GM19193 (cell line): Measurements from ENCODE around the gene TMEM120B.

Experiments used
- POLR2A ChIP-seq: IDR thresholded peaks from 4 replicates; pipeline ENCODE4 v1.6.1; 2011; ENCODE audit not compliant: insufficient read depth, insufficient read length; ENCODE audit errors: extremely low read depth

TMEM120B gene

DNA sequence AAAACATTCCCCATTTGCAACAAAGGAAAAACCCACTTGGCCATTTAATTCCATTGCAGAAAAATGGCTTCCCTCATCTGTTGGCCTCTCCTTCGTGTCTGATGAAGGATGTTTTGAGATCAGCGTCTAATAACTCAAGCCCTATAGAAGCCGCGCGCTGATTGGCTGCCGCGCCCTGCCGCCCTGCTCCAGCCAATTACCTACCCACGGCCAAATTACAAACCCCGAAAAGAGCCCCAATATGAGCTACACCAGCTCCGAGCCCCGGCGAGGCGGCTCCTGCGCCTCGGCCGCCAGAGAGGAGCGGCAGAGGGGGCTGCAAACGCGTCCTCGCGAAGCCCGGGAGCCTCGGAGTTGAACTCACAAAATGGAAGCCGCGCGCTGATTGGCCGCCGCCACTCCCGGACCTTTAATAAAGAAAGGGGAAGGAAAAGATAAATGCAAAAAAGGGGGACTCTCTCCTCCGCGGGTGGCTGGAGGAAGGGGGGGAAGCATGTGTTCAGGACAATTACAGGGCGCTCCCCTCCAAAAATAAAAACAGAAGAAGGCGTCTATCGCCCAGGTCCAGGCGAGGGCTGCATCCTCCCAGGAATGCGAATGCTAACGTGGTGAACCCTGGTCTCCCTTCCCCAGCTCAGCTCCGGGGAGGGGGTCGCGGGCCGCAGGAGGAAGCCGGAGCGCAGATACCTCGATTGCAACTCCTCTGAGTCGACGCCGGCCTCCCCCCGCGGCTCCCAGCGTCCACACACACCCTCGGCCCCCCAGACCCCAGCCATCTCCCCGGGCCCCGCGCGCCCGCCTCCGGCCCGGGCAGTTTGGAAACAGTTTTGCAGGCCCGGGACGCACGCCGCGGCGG lies 90.5 kb downstream of the TMEM120B start:
- TF ChIP-seq POLR2A: peak; percentile 88

GRCh38 chr12:121803861-121804416 lies 91.4 kb downstream of the TMEM120B start, which contains the start of gene SETD1B:
Gene SETD1B, plus strand, starts transcription at chr12:121804009. Its CDS starts 729 bp downstream, at chr12:121804738.
- peak; percentile 41 for TF ChIP-seq POLR2A

GRCh38 chr12:121804417-121805111 lies 92.0 kb downstream of the TMEM120B start:
- peak; percentile 38 for TF ChIP-seq POLR2A

DNA sequence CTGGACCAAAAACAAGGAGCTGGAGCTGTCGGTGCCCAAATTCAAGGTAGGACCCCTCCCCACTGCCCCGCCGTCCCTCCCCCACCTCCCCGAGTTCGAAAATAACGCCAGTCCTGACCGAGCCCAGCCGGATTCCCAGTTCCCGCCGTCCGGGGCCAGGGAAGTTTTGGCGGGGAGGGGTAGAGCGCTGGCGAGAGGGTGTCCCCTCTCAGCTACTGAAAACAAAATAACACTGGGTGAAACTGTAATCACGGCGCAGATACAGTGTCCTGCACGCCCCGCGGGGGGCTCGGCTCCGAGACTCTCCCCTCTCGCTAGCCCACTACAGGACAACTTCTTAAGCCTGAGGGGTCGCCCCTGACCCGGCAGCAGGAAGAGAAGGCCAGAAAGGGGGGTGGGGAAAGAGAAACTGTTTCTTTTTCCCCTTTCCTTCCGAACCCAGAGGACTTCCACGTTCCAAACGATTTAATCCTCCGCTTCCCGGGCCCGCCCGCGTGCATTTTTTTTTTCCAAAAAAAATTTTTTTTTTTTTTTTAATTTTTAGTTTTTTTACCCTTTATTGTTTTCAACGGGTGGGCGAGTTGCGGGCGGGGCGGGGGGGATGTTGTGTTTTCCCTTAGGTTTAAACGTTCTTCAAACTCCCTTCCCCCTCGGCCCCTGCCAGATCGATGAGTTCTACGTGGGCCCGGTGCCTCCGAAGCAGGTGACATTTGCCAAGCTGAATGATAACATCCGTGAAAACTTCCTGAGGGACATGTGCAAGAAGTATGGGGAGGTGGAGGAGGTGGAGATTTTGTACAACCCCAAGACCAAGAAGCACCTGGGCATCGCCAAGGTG lies 92.8 kb downstream of the TMEM120B start:
- no peak for TF ChIP-seq POLR2A

- no peak for TF ChIP-seq POLR2A
Observed at GRCh38 chr12:121806009-121806545, 93.5 kb downstream of the TMEM120B start.

DNA sequence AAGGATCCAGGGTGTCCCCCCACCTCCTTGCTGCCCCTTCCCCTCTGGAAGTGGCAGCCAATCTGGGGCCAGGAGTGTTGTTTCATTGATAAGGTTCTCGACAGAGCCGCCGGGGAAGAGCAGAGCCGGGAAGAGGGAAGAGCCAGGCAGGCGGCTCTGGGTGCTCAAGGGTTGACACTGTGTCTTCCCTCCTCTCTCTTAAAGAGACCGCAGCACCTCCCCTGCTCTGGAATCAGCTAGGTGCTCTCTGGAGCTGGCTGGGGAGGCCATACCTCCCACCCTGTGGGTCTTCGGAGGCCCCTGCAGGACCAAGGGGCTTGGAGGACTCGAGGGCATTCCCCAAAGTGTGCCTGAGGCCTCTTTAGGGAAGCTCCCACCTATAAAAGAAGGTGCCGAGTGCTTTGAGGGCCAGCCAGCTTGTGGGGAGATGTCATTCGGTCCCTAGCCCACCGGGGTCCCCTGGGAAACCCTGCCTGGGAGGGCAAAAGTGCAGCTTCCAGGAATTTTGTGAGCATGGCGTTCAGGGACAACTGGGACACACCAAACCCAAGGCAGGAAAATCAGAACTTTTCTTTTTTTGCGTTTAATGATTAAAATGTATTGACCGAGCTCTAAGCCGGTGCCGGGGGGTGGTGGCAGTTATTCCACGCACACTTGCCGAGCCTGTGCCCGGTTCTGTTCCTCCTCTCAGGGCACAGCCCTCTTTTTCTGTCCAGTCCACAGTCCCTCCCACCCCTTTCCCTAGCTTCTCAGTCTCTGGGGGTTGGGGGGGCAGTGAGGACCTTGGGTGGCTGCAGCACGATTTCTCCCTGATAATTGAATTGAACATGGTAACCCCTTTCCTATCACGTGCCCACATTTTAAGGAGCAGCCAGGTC lies 94.2 kb downstream of the TMEM120B start:
- TF ChIP-seq POLR2A: no peak

DNA sequence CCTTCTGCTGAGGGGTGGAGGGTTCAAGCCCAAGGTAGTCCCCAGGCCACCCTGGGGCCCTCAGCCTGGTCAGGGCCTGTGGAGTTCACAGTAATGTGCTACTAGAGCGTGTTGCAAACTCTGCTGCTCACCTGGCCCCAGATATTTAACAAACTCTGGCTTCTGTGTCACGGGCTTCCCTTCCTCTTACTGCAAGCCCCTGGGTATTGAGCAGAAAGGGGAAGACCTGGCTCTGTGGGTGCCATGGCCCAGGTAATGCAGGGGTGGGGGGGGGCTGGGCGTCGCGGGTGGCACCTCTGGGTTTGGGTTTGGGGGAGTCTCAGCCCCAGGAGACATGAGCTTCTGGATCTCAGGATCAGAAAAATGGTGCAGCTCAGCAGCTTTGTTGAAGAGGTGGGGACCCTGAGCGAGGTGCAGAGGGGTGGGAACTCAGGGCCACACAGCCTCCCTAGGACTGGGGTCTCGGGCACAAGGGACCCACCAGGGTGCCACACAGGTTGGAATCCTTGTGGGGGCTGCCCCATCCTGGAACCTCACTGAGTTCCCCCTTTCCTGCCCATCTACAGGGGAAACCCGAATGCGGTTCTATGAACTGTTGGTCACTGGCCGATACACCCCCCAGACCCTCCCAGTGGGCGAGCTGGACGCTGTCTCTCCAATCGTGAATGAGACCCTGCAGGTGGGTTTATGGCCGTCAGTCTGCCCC lies 95.2 kb downstream of the TMEM120B start:
- TF ChIP-seq POLR2A: no peak

GRCh38 chr12:121808623-121809022 lies 96.1 kb downstream of the TMEM120B start:
- TF ChIP-seq POLR2A: no peak

- no peak for TF ChIP-seq POLR2A
Observed at GRCh38 chr12:121809712-121810116, 97.2 kb downstream of the TMEM120B start.

DNA sequence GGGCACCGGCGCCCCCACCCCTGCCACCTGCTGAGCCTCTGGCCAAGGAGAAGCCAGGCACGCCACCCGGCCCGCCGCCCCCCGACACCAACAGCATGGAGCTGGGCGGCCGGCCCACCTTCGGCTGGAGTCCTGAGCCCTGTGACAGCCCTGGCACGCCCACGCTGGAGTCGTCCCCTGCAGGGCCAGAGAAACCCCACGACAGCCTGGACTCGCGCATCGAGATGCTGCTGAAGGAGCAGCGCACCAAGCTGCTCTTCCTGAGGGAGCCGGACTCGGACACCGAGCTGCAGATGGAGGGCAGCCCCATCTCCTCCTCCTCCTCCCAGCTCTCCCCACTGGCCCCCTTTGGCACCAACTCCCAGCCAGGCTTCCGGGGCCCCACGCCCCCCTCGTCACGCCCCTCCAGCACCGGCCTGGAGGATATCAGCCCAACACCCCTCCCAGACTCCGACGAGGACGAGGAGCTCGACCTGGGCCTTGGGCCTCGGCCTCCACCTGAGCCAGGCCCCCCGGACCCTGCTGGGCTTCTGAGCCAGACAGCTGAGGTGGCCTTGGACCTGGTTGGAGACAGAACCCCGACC lies 97.8 kb downstream of the TMEM120B start:
- TF ChIP-seq POLR2A: no peak

DNA sequence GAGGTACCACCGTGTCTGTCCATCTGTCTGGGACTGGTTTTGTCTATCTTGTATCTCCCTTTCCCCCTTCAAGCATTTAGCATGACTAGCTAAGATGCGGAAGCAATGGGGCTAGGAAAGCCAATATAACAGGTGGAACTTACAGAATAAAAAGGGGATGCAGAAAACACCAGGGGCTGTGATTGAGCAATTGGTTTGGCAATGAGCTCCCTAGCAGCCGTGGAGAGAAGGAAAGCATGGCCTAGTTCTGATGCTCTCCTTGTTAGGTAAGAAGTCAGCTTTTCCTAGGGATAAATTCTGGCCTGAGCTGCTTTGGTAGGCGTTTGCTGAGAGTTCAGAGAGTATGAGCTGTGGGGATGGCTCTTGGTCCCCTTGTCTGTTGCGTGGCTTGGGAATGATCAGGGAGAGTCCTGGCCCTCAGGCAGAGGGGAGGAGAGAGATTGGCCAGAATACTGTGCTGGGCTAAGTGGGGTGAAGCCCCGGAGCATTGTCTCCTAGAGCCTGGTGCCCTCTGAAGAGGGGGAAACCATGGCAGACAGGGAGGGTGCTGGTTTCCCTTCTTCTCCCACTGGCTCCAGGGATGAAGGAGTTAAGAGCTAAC lies 98.4 kb downstream of the TMEM120B start:
- no peak for TF ChIP-seq POLR2A
